ENCODE data around the gene CCDC190. TPM values are rescaled to one million over a fixed set of nuclear protein-coding genes. Genes with fewer than 3 reads are reported as not detected.

CCDC190 gene
- total and polyA plus RNA-seq, 2 experiments from 2014 or later: not detected

DNA sequence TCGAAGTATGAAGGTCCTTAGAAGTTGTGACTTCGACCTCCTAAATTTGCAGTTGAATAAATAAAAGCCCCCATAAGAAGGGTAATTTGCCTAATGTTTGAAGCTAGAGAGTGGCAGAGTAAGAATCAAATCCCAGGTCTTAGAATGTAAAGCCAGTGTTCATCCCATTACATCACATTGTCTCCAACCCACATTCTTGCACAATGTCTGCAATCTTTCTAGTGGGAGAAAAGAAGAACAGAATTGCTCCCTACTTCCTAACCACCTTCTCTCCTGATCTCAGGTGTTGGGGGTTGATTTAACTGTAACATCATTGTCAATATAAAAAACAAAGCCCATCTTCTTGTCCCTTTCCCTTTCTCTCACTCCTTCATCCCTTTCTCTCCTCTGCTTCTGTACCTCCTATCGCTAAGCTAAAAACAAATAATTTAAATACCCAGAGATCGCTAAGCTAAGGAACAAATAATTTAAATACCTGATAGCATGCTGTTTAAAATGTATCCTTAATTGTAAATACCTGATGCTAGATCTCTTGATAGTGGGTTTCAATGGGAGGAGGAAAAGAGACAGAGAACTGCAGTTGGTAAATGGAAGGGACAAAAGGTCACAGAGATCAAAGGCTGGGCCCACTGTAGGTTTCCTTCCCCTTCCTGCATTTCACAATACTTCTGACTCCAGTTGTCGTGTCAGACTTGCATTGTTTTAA lies 32.1 kb upstream of the CCDC190 start:
- 0 out of 2 replicates have a peak overlapping the region, but pooled peaks have one; percentile 21 for H3K4me2 ChIP-seq
- peaks cover 20% of the 10 kb centered on the region for H3K4me1 Mint-ChIP-seq
- H3K4me3 Mint-ChIP-seq: no peak overlapping the region
- no peaks in the 10 kb centered on the region for H3K36me3 ChIP-seq (ENCODE audit: insufficient read depth)
- ATAC-seq: 0 out of 3 replicates have a peak, but pooled peaks have one; percentile 38
- peaks cover 14% of the 10 kb centered on the region for H3K4me1 ChIP-seq (ENCODE audit: insufficient read depth)
- DNase-seq (ENCODE audit: low spot score): peak; percentile 34
- no peak overlapping the region for H3K27ac ChIP-seq (ENCODE audit: low read depth)
- no peaks in the 10 kb centered on the region; the same call in 2 of the 3 replicates for H3K9me3 Mint-ChIP-seq
- no peaks in the 10 kb centered on the region for H3K79me2 ChIP-seq (replicated peaks; ENCODE audit: insufficient read depth)
- H3K27me3 Mint-ChIP-seq (ENCODE audit: insufficient read depth, low read depth, poor library complexity): peaks cover 2% of the 10 kb centered on the region
- no peaks in the 10 kb centered on the region for H4K20me1 ChIP-seq (replicated peaks; ENCODE audit: insufficient read depth)
- no peak overlapping the region for H2AFZ ChIP-seq
- no peaks in the 10 kb centered on the region for H3K27me3 ChIP-seq (ENCODE audit: insufficient read depth)
- TF ChIP-seq STAT1 (IDR thresholded peaks at IDR 0.05; ENCODE audit: unreplicated experiment) (no peak), JUNB (IDR thresholded peaks at IDR 0.05; ENCODE audit: unreplicated experiment) (no peak), ETS1 (IDR thresholded peaks at IDR 0.05) (no peak), NANOG (IDR thresholded peaks at IDR 0.05; ENCODE audit: borderline replicate concordance) (no peak), ZNF114 (CRISPR knock-in tag; IDR thresholded peaks at IDR 0.05) (no peak)
- TF ChIP-seq, protein P1, sequence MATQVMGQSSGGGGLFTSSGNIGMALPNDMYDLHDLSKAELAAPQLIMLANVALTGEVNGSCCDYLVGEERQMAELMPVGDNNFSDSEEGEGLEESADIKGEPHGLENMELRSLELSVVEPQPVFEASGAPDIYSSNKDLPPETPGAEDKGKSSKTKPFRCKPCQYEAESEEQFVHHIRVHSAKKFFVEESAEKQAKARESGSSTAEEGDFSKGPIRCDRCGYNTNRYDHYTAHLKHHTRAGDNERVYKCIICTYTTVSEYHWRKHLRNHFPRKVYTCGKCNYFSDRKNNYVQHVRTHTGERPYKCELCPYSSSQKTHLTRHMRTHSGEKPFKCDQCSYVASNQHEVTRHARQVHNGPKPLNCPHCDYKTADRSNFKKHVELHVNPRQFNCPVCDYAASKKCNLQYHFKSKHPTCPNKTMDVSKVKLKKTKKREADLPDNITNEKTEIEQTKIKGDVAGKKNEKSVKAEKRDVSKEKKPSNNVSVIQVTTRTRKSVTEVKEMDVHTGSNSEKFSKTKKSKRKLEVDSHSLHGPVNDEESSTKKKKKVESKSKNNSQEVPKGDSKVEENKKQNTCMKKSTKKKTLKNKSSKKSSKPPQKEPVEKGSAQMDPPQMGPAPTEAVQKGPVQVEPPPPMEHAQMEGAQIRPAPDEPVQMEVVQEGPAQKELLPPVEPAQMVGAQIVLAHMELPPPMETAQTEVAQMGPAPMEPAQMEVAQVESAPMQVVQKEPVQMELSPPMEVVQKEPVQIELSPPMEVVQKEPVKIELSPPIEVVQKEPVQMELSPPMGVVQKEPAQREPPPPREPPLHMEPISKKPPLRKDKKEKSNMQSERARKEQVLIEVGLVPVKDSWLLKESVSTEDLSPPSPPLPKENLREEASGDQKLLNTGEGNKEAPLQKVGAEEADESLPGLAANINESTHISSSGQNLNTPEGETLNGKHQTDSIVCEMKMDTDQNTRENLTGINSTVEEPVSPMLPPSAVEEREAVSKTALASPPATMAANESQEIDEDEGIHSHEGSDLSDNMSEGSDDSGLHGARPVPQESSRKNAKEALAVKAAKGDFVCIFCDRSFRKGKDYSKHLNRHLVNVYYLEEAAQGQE (IDR thresholded peaks at IDR 0.05; ENCODE audit: unreplicated experiment): no peak
- 0 out of 2 replicates have a peak, but pooled peaks cover 5% of the 10 kb centered on the region for H3K9me2 ChIP-seq (ENCODE audit: insufficient read depth)
- no peak overlapping the region for H3K4me3 ChIP-seq
- no peaks in the 10 kb centered on the region for H3F3A ChIP-seq (replicated peaks; ENCODE audit: low read depth)
- H3K36me3 Mint-ChIP-seq (ENCODE audit: low read depth): no peaks in the 10 kb centered on the region
- no peak overlapping the region for H3K27ac Mint-ChIP-seq

DNA sequence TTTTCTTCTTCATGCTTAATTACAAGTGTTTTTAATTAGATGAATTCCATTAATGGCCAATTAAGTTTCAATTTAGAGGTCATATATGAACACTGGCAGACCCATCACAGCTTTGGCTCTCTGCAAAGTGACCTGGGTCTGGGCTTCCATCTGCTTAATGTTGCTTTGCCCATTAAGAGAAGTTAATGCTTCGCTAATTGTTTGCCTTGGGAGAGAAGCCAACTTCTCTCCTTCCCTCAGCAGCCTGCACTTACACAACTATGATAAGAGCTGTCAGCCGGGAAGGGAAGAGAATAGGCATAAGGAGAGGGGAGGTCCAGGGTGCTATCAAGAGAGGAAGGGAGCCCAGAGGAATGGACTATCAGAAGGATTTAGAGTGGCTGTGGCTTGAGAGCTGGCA lies 29.0 kb upstream of the CCDC190 start:
- Histone ChIP-seq H3F3A (replicated peaks; ENCODE audit: low read depth) (no peaks in the 10 kb centered on the region), H2AFZ (no peak overlapping the region), H3K36me3 (ENCODE audit: insufficient read depth) (no peaks in the 10 kb centered on the region), H3K27ac (ENCODE audit: low read depth) (no peak overlapping the region), H4K20me1 (replicated peaks; ENCODE audit: insufficient read depth) (no peaks in the 10 kb centered on the region), H3K9me2 (ENCODE audit: insufficient read depth) (0 out of 2 replicates have a peak, but pooled peaks cover 5% of the 10 kb centered on the region), H3K27me3 (ENCODE audit: insufficient read depth) (no peaks in the 10 kb centered on the region), H3K4me2 (no peak overlapping the region), H3K4me1 (ENCODE audit: insufficient read depth) (peaks cover 14% of the 10 kb centered on the region), H3K4me3 (no peak overlapping the region), H3K79me2 (replicated peaks; ENCODE audit: insufficient read depth) (no peaks in the 10 kb centered on the region)
- H3K9me3 Mint-ChIP-seq: no peaks in the 10 kb centered on the region; the same call in 2 of the 3 replicates
- H3K27ac Mint-ChIP-seq: no peak overlapping the region
- ATAC-seq (no peak), DNase-seq (ENCODE audit: low spot score) (no peak)
- no peaks in the 10 kb centered on the region for H3K36me3 Mint-ChIP-seq (ENCODE audit: low read depth)
- H3K4me1 Mint-ChIP-seq: peaks cover 20% of the 10 kb centered on the region
- TF ChIP-seq EZH2 (IDR thresholded peaks at IDR 0.05; ENCODE audit: low read depth, unreplicated experiment) (no peak), EZH2phosphoT487 (IDR thresholded peaks at IDR 0.05; ENCODE audit: unreplicated experiment) (no peak), JUNB (IDR thresholded peaks at IDR 0.05; ENCODE audit: unreplicated experiment) (no peak), STAT1 (IDR thresholded peaks at IDR 0.05; ENCODE audit: unreplicated experiment) (no peak), POLR2AphosphoS5 (IDR thresholded peaks at IDR 0.05; ENCODE audit: low read depth) (no peak), ZNF114 (CRISPR knock-in tag; IDR thresholded peaks at IDR 0.05) (no peak), NANOG (IDR thresholded peaks at IDR 0.05; ENCODE audit: borderline replicate concordance) (no peak), CTCF (conservative IDR thresholded peaks at IDR 0.05; ENCODE audit: low read depth in 2 of 2) (no peak), ZNF331 (CRISPR knock-in tag; IDR thresholded peaks at IDR 0.05; ENCODE audit: low read depth) (no peak)
- H3K4me3 Mint-ChIP-seq: no peak overlapping the region
- peaks cover 2% of the 10 kb centered on the region for H3K27me3 Mint-ChIP-seq (ENCODE audit: insufficient read depth, low read depth, poor library complexity)
